HepG2 (cell line): ENCODE data around the gene LITAFD. TPM values are rescaled to one million over a fixed set of nuclear protein-coding genes. Genes with fewer than 3 reads are reported as not detected.

ENCODE experiments used
- BCLAF1 ChIP-seq: fragments of 450-650 bp; IDR thresholded peaks from 2 replicates; pipeline ENCODE4 v1.6.1; 2017; ENCODE audit warnings: mild to moderate bottlenecking
- CCDC6 ChIP-seq: sonication (generic); formaldehyde crosslinking; IDR thresholded peaks from 2 replicates; pipeline ENCODE4 v1.8.1; 2022; ENCODE audit warnings: mild to moderate bottlenecking, missing genetic modification reagents, moderate library complexity
- CHD4 ChIP-seq: fragments of 200-600 bp; sonication (generic); IDR thresholded peaks from 2 replicates; pipeline ENCODE4 v1.7.0; 2017; ENCODE audit warnings: mild to moderate bottlenecking, low read length, borderline replicate concordance
- DZIP1 ChIP-seq: sonication (generic); formaldehyde crosslinking; IDR thresholded peaks from 2 replicates; pipeline ENCODE4 v1.5.0; 2020; ENCODE audit warnings: mild to moderate bottlenecking, missing genetic modification reagents
- GFI1 ChIP-seq: sonication (generic); formaldehyde crosslinking; IDR thresholded peaks from 2 replicates; pipeline ENCODE4 v1.5.0; 2020; ENCODE audit warnings: missing genetic modification reagents, mild to moderate bottlenecking, borderline replicate concordance
- IKZF4 ChIP-seq: sonication (generic); formaldehyde crosslinking; IDR thresholded peaks from 2 replicates; pipeline ENCODE4 v1.5.1; 2020; ENCODE audit warnings: borderline replicate concordance, mild to moderate bottlenecking, low read depth, missing genetic modification reagents; ENCODE audit errors: not compliant biosample characterization
- MEIS1 ChIP-seq: sonication (generic); formaldehyde crosslinking; IDR thresholded peaks from 2 replicates; pipeline ENCODE4 v1.9.0; 2021; ENCODE audit warnings: mild to moderate bottlenecking, missing genetic modification reagents, moderate library complexity, borderline replicate concordance
- MIXL1 ChIP-seq: IDR thresholded peaks from 2 replicates; pipeline ENCODE4 v1.6.1; 2016
- PITX1 ChIP-seq: sonication (generic); formaldehyde crosslinking; IDR thresholded peaks from 2 replicates; pipeline ENCODE4 v1.5.1; 2020; ENCODE audit warnings: mild to moderate bottlenecking, missing genetic modification reagents
- SMAD9 ChIP-seq: sonication (generic); formaldehyde crosslinking; IDR thresholded peaks from 2 replicates; pipeline ENCODE4 v1.5.1; 2020; ENCODE audit warnings: mild to moderate bottlenecking, missing genetic modification reagents
- SMARCC2 ChIP-seq: fragments of 450-650 bp; IDR thresholded peaks from 2 replicates; pipeline ENCODE4 v1.6.1; 2017; ENCODE audit warnings: antibody characterized with exemption, mild to moderate bottlenecking
- TBX3 ChIP-seq: fragments of 450-650 bp; IDR thresholded peaks from 2 replicates; pipeline ENCODE4 v1.6.1; 2017; ENCODE audit warnings: antibody characterized with exemption, mild to moderate bottlenecking, inconsistent platforms, borderline replicate concordance
- ZBTB43 ChIP-seq: sonication (generic); formaldehyde crosslinking; conservative IDR thresholded peaks from 2 replicates; pipeline ENCODE4 v1.4.0; 2020; ENCODE audit warnings: missing genetic modification reagents
- ZFP41 ChIP-seq: sonication (generic); formaldehyde crosslinking; IDR thresholded peaks from 2 replicates; pipeline ENCODE4 v1.4.0; 2020; ENCODE audit warnings: mild to moderate bottlenecking, missing genetic modification reagents, borderline replicate concordance
- ZFP90 ChIP-seq: sonication (generic); formaldehyde crosslinking; IDR thresholded peaks from 2 replicates; pipeline ENCODE4 v1.8.0; 2022; ENCODE audit warnings: missing genetic modification reagents, mild to moderate bottlenecking, inconsistent platforms, borderline replicate concordance
- ZNF20 ChIP-seq: sonication (generic); formaldehyde crosslinking; IDR thresholded peaks from 2 replicates; pipeline ENCODE4 v1.4.0; 2020; ENCODE audit warnings: mild to moderate bottlenecking, moderate library complexity, missing genetic modification reagents
- ZNF282 ChIP-seq: fragments of 450-650 bp; IDR thresholded peaks from 2 replicates; pipeline ENCODE4 v1.6.1; 2018; ENCODE audit not compliant: partially characterized antibody
- ZNF562 ChIP-seq: sonication (generic); formaldehyde crosslinking; IDR thresholded peaks from 2 replicates; pipeline ENCODE4 v1.8.0; 2022; ENCODE audit warnings: missing genetic modification reagents, borderline replicate concordance
- ZNF782 ChIP-seq: sonication (generic); formaldehyde crosslinking; IDR thresholded peaks from 2 replicates; pipeline ENCODE4 v1.4.0; 2020; ENCODE audit warnings: missing genetic modification reagents, mild to moderate bottlenecking, borderline replicate concordance
- ZNF878 ChIP-seq: sonication (generic); formaldehyde crosslinking; IDR thresholded peaks from 2 replicates; pipeline ENCODE4 v1.8.1; 2023; ENCODE audit warnings: mild to moderate bottlenecking, missing genetic modification reagents, moderate library complexity
- polyA plus RNA-seq, 8 experiments: library from polyadenylated mRNA; depleted of rRNA in 3 of 8; stranded (reverse) in 7 of 8; unstranded in 1 of 8; fragments of >200 nt; fragmentation: Illumina TruSeq in 4 of 8; extraction: Trizol in 4 of 8; gene quantifications; 2 replicates each; pipeline versions ENCODE4 v1.2.1 to v1.2.3, GENCODE V29; 2011 to 2016; ENCODE audit warnings: low read depth in 4 of 8, missing spikeins in 1 of 8, mixed read lengths in 1 of 8; ENCODE audit not compliant: insufficient read depth in 1 of 8
- total RNA-seq, 5 experiments: library from RNA; depleted of rRNA; stranded (reverse); fragments of >200 nt; fragmentation: Illumina TruSeq; extraction: Trizol; gene quantifications; 2 replicates each; pipeline ENCODE4 v1.2.3, GENCODE V29; 2016; ENCODE audit warnings: low read depth in 1 of 5
- TF ChIP-seq, protein P1 (sequence below): sonication (generic); formaldehyde crosslinking; IDR thresholded peaks from 2 replicates; pipeline ENCODE4 v1.5.1; 2020; ENCODE audit warnings: missing genetic modification reagents, mild to moderate bottlenecking, borderline replicate concordance

The LITAFD gene
- total and polyA plus RNA-seq, 2 of the 13 experiments (the other 11 are each of a cell fraction or from before 2014, with no cell fraction given), result not detected

DNA sequence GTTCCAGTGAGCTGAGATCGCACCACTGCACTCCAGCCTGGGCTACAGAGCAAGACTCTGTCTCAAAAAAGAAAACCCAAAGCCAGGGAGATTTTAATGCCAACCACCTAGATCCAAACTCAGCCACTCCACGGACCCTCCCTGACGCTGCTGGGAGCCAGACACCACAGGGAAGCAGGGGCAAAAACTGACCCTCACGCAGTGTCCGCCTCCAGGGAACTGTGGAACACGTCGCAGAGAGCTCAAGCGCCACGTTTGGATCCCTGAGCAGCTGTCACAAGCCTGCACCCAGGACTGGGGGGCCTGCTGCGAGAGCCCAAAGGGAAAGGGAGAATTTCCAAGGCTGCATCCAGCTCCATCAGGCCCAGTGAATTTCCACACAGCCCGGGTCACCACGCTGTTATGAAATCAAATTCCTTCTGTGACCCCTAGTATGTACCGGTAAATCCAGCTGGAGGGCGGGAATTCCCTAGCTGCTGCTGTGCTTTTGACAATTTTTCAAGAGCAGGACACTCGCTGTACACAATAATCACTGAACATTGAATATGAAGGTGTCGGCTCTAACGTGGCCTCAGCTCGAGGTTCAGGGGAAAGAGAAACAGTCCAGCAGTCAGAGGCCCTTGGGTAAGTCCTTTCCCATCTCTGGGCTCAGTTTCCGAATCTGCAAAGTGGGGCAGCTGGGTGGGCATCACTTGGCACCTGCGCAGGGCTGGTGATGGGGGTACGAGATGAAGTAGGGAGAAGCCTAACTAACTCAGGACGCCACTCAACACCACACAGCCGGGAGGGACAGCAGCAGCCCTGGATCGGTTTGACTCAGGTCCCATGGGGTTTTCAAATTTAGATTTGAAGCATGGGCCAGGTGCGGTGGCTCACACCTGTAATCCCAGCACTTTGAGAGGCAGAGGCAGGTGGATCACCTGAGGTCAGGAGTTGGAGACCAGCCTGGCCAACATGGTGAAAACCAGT lies 22.0 kb upstream of the LITAFD start (continued):
- TF ChIP-seq DZIP1 (CRISPR knock-in tag) (no peak), CHD4 (peak; percentile 75; the same call in 1 of the 2 replicates), BCLAF1 (no peak), ZNF878 (CRISPR knock-in tag) (no peak), IKZF4 (CRISPR knock-in tag) (peak; percentile 81), CCDC6 (CRISPR knock-in tag) (no peak), PITX1 (CRISPR knock-in tag) (peak; percentile 92), SMARCC2 (no peak), ZBTB43 (CRISPR knock-in tag) (no peak; the same call in 1 of the 2 replicates), ZFP90 (peak; percentile 76), TBX3 (no peak), ZFP41 (CRISPR knock-in tag) (no peak), MIXL1 (CRISPR knock-in tag) (peak; percentile 54; the same call in 1 of the 2 replicates), ZNF562 (no peak), ZNF282 (no peak), GFI1 (peak; percentile 62; the same call in 1 of the 2 replicates), SMAD9 (CRISPR knock-in tag) (peak; percentile 78; the same call in 1 of the 2 replicates), ZNF20 (CRISPR knock-in tag) (no peak), ZNF782 (CRISPR knock-in tag) (peak; percentile 20; the same call in 1 of the 2 replicates), MEIS1 (CRISPR knock-in tag) (0 out of 2 replicates have a peak, but pooled peaks have one; percentile 30)
- TF ChIP-seq, protein P1, sequence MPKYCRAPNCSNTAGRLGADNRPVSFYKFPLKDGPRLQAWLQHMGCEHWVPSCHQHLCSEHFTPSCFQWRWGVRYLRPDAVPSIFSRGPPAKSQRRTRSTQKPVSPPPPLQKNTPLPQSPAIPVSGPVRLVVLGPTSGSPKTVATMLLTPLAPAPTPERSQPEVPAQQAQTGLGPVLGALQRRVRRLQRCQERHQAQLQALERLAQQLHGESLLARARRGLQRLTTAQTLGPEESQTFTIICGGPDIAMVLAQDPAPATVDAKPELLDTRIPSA (CRISPR knock-in tag), result no peak
